Measurements from ENCODE around the gene ADAD1. TPM values are rescaled to one million over a fixed set of nuclear protein-coding genes. Genes with fewer than 3 reads are reported as not detected.

The ADAD1 gene
- total RNA-seq, 1 donor from 2014 or later: under 0.01 TPM

DNA sequence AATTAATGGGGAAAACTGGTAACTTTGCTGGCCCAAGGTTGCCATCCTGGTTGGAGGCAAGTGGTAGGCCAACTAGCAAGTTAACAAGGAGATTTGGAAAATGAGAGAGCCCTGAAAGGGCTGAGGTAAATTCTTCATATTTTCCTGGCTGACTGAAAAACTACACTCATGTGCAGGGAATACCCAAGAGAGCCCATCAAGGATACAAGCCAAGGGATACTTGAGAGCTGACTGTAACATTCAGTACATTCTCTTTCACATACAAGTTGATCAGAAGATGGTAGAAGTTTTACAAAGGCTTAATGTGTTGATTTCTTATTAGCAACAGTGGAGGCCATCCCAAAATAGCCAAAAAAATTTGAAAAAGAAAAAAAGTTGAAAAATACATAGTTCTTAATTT lies 44.4 kb downstream of the ADAD1 start:
- Histone ChIP-seq H3K4me3 (ENCODE audit: low read depth, low read length) (no peak overlapping the region), H3K36me3 (ENCODE audit: control insufficient read depth, insufficient read depth, low read length) (no peaks in the 10 kb centered on the region), H3K27me3 (ENCODE audit: control insufficient read depth, insufficient read depth, low read length) (no peaks in the 10 kb centered on the region)
- FAIRE-seq (no peak), DNase-seq (ENCODE audit: low read depth) (no peak)
- TF ChIP-seq, protein P1, sequence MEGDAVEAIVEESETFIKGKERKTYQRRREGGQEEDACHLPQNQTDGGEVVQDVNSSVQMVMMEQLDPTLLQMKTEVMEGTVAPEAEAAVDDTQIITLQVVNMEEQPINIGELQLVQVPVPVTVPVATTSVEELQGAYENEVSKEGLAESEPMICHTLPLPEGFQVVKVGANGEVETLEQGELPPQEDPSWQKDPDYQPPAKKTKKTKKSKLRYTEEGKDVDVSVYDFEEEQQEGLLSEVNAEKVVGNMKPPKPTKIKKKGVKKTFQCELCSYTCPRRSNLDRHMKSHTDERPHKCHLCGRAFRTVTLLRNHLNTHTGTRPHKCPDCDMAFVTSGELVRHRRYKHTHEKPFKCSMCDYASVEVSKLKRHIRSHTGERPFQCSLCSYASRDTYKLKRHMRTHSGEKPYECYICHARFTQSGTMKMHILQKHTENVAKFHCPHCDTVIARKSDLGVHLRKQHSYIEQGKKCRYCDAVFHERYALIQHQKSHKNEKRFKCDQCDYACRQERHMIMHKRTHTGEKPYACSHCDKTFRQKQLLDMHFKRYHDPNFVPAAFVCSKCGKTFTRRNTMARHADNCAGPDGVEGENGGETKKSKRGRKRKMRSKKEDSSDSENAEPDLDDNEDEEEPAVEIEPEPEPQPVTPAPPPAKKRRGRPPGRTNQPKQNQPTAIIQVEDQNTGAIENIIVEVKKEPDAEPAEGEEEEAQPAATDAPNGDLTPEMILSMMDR (IDR thresholded peaks at IDR 0.05; ENCODE audit: insufficient read depth, low read length, severe bottlenecking): no peak

DNA sequence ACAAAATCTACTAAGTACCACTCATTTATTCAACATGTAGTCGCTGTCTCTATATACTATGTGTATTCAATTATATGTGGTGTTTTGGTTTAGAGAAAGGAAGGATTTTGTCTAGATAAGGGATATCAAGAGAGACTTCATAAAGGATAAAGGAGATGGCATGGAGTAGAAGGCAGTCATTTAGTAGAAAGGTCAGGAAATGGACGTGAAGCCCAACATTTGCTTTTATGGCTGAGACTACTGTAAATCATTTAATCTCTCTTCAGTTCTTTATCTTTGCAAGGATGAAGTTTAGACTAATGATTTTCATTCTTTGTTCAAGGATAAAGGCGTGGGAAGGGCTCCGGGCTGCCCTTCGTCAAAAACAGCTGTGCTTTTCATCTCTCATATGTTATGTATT lies 52.5 kb downstream of the ADAD1 start:
- FAIRE-seq: no peak
- TF ChIP-seq, protein P1 (IDR thresholded peaks at IDR 0.05; ENCODE audit: insufficient read depth, low read length, severe bottlenecking): no peak
- Histone ChIP-seq H3K4me3 (ENCODE audit: low read depth, low read length) (no peak overlapping the region), H3K36me3 (ENCODE audit: control insufficient read depth, insufficient read depth, low read length) (no peaks in the 10 kb centered on the region), H3K27me3 (ENCODE audit: control insufficient read depth, insufficient read depth, low read length) (no peaks in the 10 kb centered on the region)
- no peak for DNase-seq (ENCODE audit: low read depth)

DNA sequence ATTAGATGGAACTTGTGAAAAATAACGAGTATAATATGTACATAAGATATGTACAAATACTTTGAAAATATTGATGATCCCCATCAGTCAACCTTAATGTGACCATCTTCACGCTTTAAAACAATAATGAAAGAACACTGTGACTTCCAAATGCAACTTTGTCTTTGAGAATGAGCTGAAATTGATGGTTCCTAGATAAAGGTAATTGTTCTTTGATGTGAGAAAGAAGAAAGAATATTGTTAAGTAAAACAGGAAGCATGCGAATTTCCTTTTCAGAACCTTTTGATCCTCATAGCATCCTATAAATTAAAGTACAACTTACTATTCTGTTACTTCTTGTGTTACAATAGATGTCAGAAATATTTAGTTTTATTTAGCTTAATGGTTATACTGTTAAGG lies 55.5 kb downstream of the ADAD1 start:
- DNase-seq (ENCODE audit: low read depth) (no peak), FAIRE-seq (no peak)
- TF ChIP-seq, protein P1 (IDR thresholded peaks at IDR 0.05; ENCODE audit: insufficient read depth, low read length, severe bottlenecking): no peak
- H3K27me3 ChIP-seq (ENCODE audit: control insufficient read depth, insufficient read depth, low read length): no peaks in the 10 kb centered on the region
- no peaks in the 10 kb centered on the region for H3K36me3 ChIP-seq (ENCODE audit: control insufficient read depth, insufficient read depth, low read length)
- H3K4me3 ChIP-seq (ENCODE audit: low read depth, low read length): no peak overlapping the region

DNA sequence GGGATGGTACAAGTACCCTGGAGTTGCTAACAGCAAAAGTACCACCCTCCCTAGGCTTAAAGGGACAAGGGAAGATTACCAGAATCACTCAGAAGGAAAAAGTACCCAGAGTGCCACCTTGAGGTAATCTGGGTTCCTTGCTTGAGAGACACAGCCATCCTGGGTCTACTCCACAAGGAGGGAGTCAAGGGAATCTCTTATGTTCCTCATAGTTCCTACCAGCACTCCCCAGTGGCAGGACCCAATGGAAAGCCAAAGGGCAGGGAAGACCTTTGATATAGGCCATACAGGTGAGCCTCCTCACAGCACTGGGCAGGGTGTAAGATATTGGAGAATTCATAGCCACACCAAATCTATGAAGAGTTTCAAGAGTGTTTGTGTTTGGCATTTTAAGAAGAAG lies 72.0 kb downstream of the ADAD1 start:
- TF ChIP-seq, protein P1 (IDR thresholded peaks at IDR 0.05; ENCODE audit: insufficient read depth, low read length, severe bottlenecking): peak; percentile 48
- Histone ChIP-seq H3K4me3 (ENCODE audit: low read depth, low read length) (no peak overlapping the region), H3K36me3 (ENCODE audit: control insufficient read depth, insufficient read depth, low read length) (no peaks in the 10 kb centered on the region), H3K27me3 (ENCODE audit: control insufficient read depth, insufficient read depth, low read length) (no peaks in the 10 kb centered on the region)
- DNase-seq (ENCODE audit: low read depth) (peak; percentile 32), FAIRE-seq (no peak)

DNA sequence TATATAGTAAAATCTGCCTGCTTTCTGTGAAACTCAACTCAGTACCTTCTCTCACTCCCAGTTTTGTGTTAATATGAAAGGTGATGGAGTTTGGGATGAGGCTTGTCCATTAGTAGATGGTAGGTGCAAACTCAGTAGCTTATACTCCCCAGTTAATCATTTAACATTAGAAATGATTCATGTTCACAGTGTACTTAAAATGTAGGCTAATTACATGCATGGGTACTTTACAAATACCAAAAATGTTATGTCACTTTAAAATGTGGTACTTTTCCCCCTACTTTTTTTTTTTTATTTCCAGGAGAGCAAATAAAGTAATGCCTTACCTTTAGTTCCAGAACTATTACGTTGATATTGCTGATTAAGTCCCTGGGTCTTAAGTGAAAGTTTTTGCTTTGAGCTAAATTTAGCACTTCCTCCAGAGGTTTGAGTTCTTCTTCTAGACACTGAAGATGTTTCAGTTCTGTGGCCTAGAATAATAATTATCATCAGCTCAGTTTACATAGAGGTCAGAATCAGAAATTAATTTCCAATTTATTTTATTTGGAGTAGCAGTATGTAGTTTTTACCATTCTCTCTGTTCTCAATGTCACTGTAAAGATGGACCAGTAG lies 74.7 kb downstream of the ADAD1 start:
- H3K27me3 ChIP-seq (ENCODE audit: control insufficient read depth, insufficient read depth, low read length): no peaks in the 10 kb centered on the region
- DNase-seq (ENCODE audit: low read depth) (no peak), FAIRE-seq (no peak)
- no peak overlapping the region for H3K4me3 ChIP-seq (ENCODE audit: low read depth, low read length)
- TF ChIP-seq, protein P1 (IDR thresholded peaks at IDR 0.05; ENCODE audit: insufficient read depth, low read length, severe bottlenecking): no peak
- H3K36me3 ChIP-seq (ENCODE audit: control insufficient read depth, insufficient read depth, low read length): no peaks in the 10 kb centered on the region

Measured in bronchial epithelial cell (primary cell).